H1 (cell line): ENCODE data around the gene GALNT9. TPM values are rescaled to one million over a fixed set of nuclear protein-coding genes. Genes with fewer than 3 reads are reported as not detected.

Experiments
- CTCF ChIA-PET: fragments of 300-600 bp; sonication (Branson Sonifier 250); formaldehyde crosslinking; loops from one replicate; lab custom pipeline; 2021; ENCODE audit not compliant: partially characterized antibody; lab: Charles Lee
- POLR2A ChIA-PET: fragments of 300-600 bp; sonication (Branson Sonifier 250); formaldehyde crosslinking; loops from one replicate; lab custom pipeline; 2021; ENCODE audit warnings: inconsistent platforms; ENCODE audit not compliant: partially characterized antibody; lab: Charles Lee
- DNase-seq, 2 experiments: peaks; one replicate each; pipeline versions ENCODE4 v3.0.0 to v3.0.0-alpha.2; 2010 to 2022; ENCODE audit warnings: low spot score in 2 of 2, low read depth in 1 of 2, mixed read lengths in 1 of 2
- FAIRE-seq: peaks from 2 replicates; lab custom pipeline; 2011; peaks lifted over from hg19 to GRCh38; lab: Jason Lieb, UNC
- H2AFZ ChIP-seq: 2 replicates; pipeline ENCODE4 v1.8.1; 2012; ENCODE audit warnings: low read length, inconsistent platforms
- H2AK5ac ChIP-seq: 2 replicates; pipeline ENCODE4 v1.6.1; 2013; ENCODE audit warnings: low read depth, low read length
- H2BK120ac ChIP-seq: replicated peaks from 2 replicates; pipeline ENCODE3; 2013; ENCODE audit warnings: low read depth, low read length, inconsistent platforms
- H2BK12ac ChIP-seq: 2 replicates; pipeline ENCODE4 v1.6.1; 2013; ENCODE audit warnings: low read depth, low read length
- H2BK15ac ChIP-seq: 2 replicates; pipeline ENCODE4 v1.6.1; 2013; ENCODE audit warnings: low read length
- H2BK20ac ChIP-seq: 2 replicates; pipeline ENCODE4 v1.6.1; 2013; ENCODE audit warnings: low read length
- H2BK5ac ChIP-seq: 2 replicates; pipeline ENCODE4 v1.6.1; 2013; ENCODE audit warnings: low read depth, low read length
- H3K14ac ChIP-seq: 2 replicates; pipeline ENCODE4 v1.6.1; 2013; ENCODE audit warnings: inconsistent platforms; ENCODE audit not compliant: insufficient read length
- H3K18ac ChIP-seq: 2 replicates; pipeline ENCODE4 v1.6.1; 2013; ENCODE audit warnings: low read length; ENCODE audit errors: extremely low read depth
- H3K23ac ChIP-seq: 2 replicates; pipeline ENCODE4 v1.6.1; 2013; ENCODE audit warnings: inconsistent platforms; ENCODE audit not compliant: insufficient read length
- H3K23me2 ChIP-seq: 2 replicates; pipeline ENCODE4 v1.6.1; 2013; ENCODE audit warnings: low read depth, low read length
- H3K27ac ChIP-seq: 2 replicates; pipeline ENCODE4 v1.6.1; 2011; ENCODE audit warnings: low read depth, low read length, inconsistent platforms
- H3K27me3 ChIP-seq, 4 experiments: replicated peaks in 1 of 4; 1 replicate in 1 of 4; 2 replicates in 3 of 4; pipeline versions ENCODE4 v1.6.1 to v1.8.1; 2011 to 2013; ENCODE audit warnings: low read length in 3 of 4, mild to moderate bottlenecking in 3 of 4, inconsistent platforms in 2 of 4, mixed read lengths in 2 of 4, moderate library complexity in 1 of 4; ENCODE audit not compliant: control insufficient read depth in 3 of 4, insufficient read depth in 3 of 4; ENCODE audit errors: extremely low read depth in 1 of 4
- H3K36me3 ChIP-seq, 4 experiments: 2 replicates each; pipeline versions ENCODE4 v1.6.1 to v1.8.1; 2011 to 2013; ENCODE audit warnings: mild to moderate bottlenecking in 4 of 4, low read length in 3 of 4, moderate library complexity in 2 of 4, control low read depth in 1 of 4, inconsistent platforms in 1 of 4; ENCODE audit not compliant: insufficient read depth in 4 of 4, control insufficient read depth in 2 of 4
- H3K4ac ChIP-seq: replicated peaks from 2 replicates; pipeline ENCODE3; 2013; ENCODE audit warnings: low read length, low read depth, mixed read lengths, inconsistent platforms; ENCODE audit not compliant: insufficient read length
- H3K4me1 ChIP-seq, 4 experiments: replicated peaks in 1 of 4; 1 replicate in 1 of 4; 2 replicates in 3 of 4; pipeline versions ENCODE4 v1.6.1 to v1.8.1; 2011 to 2013; ENCODE audit warnings: low read length in 3 of 4, inconsistent platforms in 2 of 4, mixed read lengths in 1 of 4; ENCODE audit not compliant: insufficient read depth in 4 of 4, control insufficient read depth in 3 of 4
- H3K4me2 ChIP-seq, 2 experiments: 2 replicates each; pipeline versions ENCODE4 v1.6.1 to v1.8.1; 2011 to 2013; ENCODE audit warnings: low read depth in 2 of 2, low read length in 2 of 2, control low read depth in 1 of 2, inconsistent platforms in 1 of 2, mild to moderate bottlenecking in 1 of 2; ENCODE audit not compliant: insufficient read depth in 1 of 2
- H3K4me3 ChIP-seq, 4 experiments: fragments of 200-600, 300-600 bp in 1 of 4; sonication (generic), shearing (Covaris generic), sonication (Bioruptor Twin) in 1 of 4; 2 replicates each; pipeline versions ENCODE4 v1.5.1 to v1.8.1; 2011 to 2016; ENCODE audit warnings: low read length in 4 of 4, low read depth in 3 of 4, control low read depth in 2 of 4, inconsistent platforms in 2 of 4, mild to moderate bottlenecking in 2 of 4, mixed read lengths in 1 of 4, moderate library complexity in 1 of 4; ENCODE audit not compliant: insufficient read depth in 2 of 4; ENCODE audit errors: extremely low read depth in 1 of 4
- H3K56ac ChIP-seq: replicated peaks from 2 replicates; pipeline ENCODE3; 2013; ENCODE audit warnings: low read depth, mild to moderate bottlenecking, mixed read lengths, low read length, inconsistent platforms; ENCODE audit not compliant: insufficient read length
- H3K79me1 ChIP-seq: 2 replicates; pipeline ENCODE4 v1.6.1; 2013; ENCODE audit warnings: low read depth, low read length, control low read depth
- H3K79me2 ChIP-seq, 2 experiments: 2 replicates each; pipeline versions ENCODE4 v1.6.1 to v1.8.1; 2012 to 2013; ENCODE audit warnings: low read length in 2 of 2, mild to moderate bottlenecking in 2 of 2, inconsistent platforms in 1 of 2; ENCODE audit not compliant: insufficient read depth in 2 of 2, control insufficient read depth in 1 of 2
- H3K9ac ChIP-seq, 4 experiments: replicated peaks in 1 of 4; 1 replicate in 1 of 4; 2 replicates in 3 of 4; pipeline versions ENCODE4 v1.6.1 to v1.8.1; 2011 to 2013; ENCODE audit warnings: low read depth in 3 of 4, low read length in 3 of 4, control low read depth in 2 of 4, mild to moderate bottlenecking in 2 of 4, moderate library complexity in 2 of 4, inconsistent platforms in 1 of 4; ENCODE audit errors: extremely low read depth in 1 of 4
- H3K9me3 ChIP-seq, 2 experiments: 2 replicates each; pipeline versions ENCODE4 v1.6.1 to v1.8.1; 2012 to 2013; ENCODE audit warnings: mild to moderate bottlenecking in 2 of 2, moderate library complexity in 2 of 2, control low read depth in 1 of 2, inconsistent platforms in 1 of 2, low read depth in 1 of 2, low read length in 1 of 2, mixed read lengths in 1 of 2; ENCODE audit not compliant: insufficient read depth in 2 of 2
- H4K20me1 ChIP-seq, 2 experiments: replicated peaks in 1 of 2; 2 replicates each; pipeline versions ENCODE3 to v1.8.1; 2011 to 2013; ENCODE audit warnings: inconsistent platforms in 2 of 2, low read length in 2 of 2, mild to moderate bottlenecking in 1 of 2; ENCODE audit not compliant: insufficient read depth in 2 of 2, control insufficient read depth in 1 of 2
- H4K5ac ChIP-seq: 2 replicates; pipeline ENCODE4 v1.6.1; 2013; ENCODE audit warnings: low read length, low read depth, mixed read lengths, inconsistent platforms; ENCODE audit not compliant: insufficient read length
- H4K8ac ChIP-seq: 2 replicates; pipeline ENCODE4 v1.8.0; 2013; ENCODE audit warnings: mild to moderate bottlenecking, moderate library complexity, low read length, inconsistent platforms; ENCODE audit not compliant: insufficient read depth; ENCODE audit errors: extremely low read depth
- H4K91ac ChIP-seq: replicated peaks from 2 replicates; pipeline ENCODE3; 2013; ENCODE audit warnings: low read length, mixed read lengths, inconsistent platforms; ENCODE audit not compliant: insufficient read length
- ASH2L ChIP-seq: fragments of 200-600, 300-600 bp; sonication (generic); IDR thresholded peaks from one replicate; pipeline ENCODE4 v1.7.1; 2017; ENCODE audit warnings: low read length
- BACH1 ChIP-seq: IDR thresholded peaks from 2 replicates; pipeline ENCODE4 v1.6.1; 2012; ENCODE audit warnings: low read length, improper control_type of control experiment
- CTBP2 ChIP-seq: IDR thresholded peaks from 2 replicates; pipeline ENCODE4 v1.7.0; 2011; ENCODE audit warnings: borderline replicate concordance, mild to moderate bottlenecking, moderate library complexity, mixed read lengths, low read length; ENCODE audit not compliant: insufficient read depth, insufficient read length
- EP300 ChIP-seq, 2 experiments: IDR thresholded peaks; 1 replicate in 1 of 2; 2 replicates in 1 of 2; pipeline ENCODE4 v1.6.1; 2011 to 2012; ENCODE audit warnings: low read depth in 2 of 2, low read length in 2 of 2, mild to moderate bottlenecking in 2 of 2, borderline replicate concordance in 1 of 2, inconsistent platforms in 1 of 2, moderate library complexity in 1 of 2
- EZH2 ChIP-seq: fragments of 200-600 bp; sonication (generic); IDR thresholded peaks from 2 replicates; pipeline ENCODE4 v1.7.1; 2012; ENCODE audit warnings: low read depth, mild to moderate bottlenecking, moderate library complexity, low read length, inconsistent platforms; ENCODE audit not compliant: severe bottlenecking
- GABPA ChIP-seq: IDR thresholded peaks from 2 replicates; pipeline ENCODE4 v1.6.1; 2011; ENCODE audit warnings: mild to moderate bottlenecking, low read length, moderate library complexity, borderline replicate concordance; ENCODE audit not compliant: insufficient read depth
- MAFK ChIP-seq: IDR thresholded peaks from 2 replicates; pipeline ENCODE4 v1.6.1; 2012; ENCODE audit warnings: low read depth, mild to moderate bottlenecking, improper control_type of control experiment, low read length
- NANOG ChIP-seq: IDR thresholded peaks from 2 replicates; pipeline ENCODE4 v1.6.1; 2011; ENCODE audit warnings: low read length, low read depth, mild to moderate bottlenecking, inconsistent platforms; ENCODE audit not compliant: insufficient read depth, poor library complexity, severe bottlenecking
- SIX5 ChIP-seq: IDR thresholded peaks from 2 replicates; pipeline ENCODE4 v1.6.1; 2011; ENCODE audit warnings: mild to moderate bottlenecking, low read depth, low read length
- SP2 ChIP-seq: IDR thresholded peaks from 2 replicates; pipeline ENCODE4 v1.6.1; 2012; ENCODE audit warnings: mild to moderate bottlenecking, low read length, inconsistent platforms
- TAF7 ChIP-seq: optimal IDR thresholded peaks from 2 replicates; pipeline ENCODE3; 2011; ENCODE audit warnings: low read depth, mild to moderate bottlenecking, inconsistent platforms, low read length, moderate library complexity, borderline replicate concordance
- TEAD4 ChIP-seq: IDR thresholded peaks from 2 replicates; pipeline ENCODE4 v1.6.1; 2012; ENCODE audit warnings: low read depth, low read length, inconsistent platforms, mixed read lengths
- WGBS, 2 experiments: shearing (Covaris generic) in 1 of 2; methylation state at CpG; one replicate each; pipeline versions ENCODE4 v1.1.6 to v1.1.7; 2013 to 2015; ENCODE audit warnings: low lambda C conversion rate in 2 of 2, mixed read lengths in 2 of 2, inconsistent platforms in 1 of 2, low coverage in 1 of 2, missing lambda C conversion rate in 1 of 2; ENCODE audit not compliant: insufficient replicate concordance in 2 of 2, insufficient coverage in 1 of 2, insufficient read length in 1 of 2; ENCODE audit errors: extremely low coverage in 1 of 2, missing lambda C conversion rate in 1 of 2; 5-methylcytosine and 5-hydroxymethylcytosine counted together
- polyA plus RNA-seq, 7 experiments: library from polyadenylated mRNA; depleted of rRNA in 3 of 7; stranded (reverse) in 5 of 7; unstranded in 2 of 7; fragments of >200 nt in 5 of 7; fragments of 200-250 nt in 2 of 7; gene quantifications; 1 replicate in 5 of 7; 2 replicates in 1 of 7; 4 replicates in 1 of 7; pipeline versions ENCODE4 v1.2.1 to v1.2.3, GENCODE V29; 2011 to 2013; ENCODE audit warnings: missing spikeins in 2 of 7, mixed read lengths in 2 of 7
- total RNA-seq: library from RNA; stranded (reverse); fragmentation: NEBNext Ultra II Directional; extraction: Animal tissue kit (Norgen Biotek cat#: 25700); gene quantifications from 2 replicates; pipeline ENCODE4 v1.2.1, GENCODE V29; 2021

GALNT9 gene
- total and polyA plus RNA-seq, 2 of the 8 experiments (the other 6 are each of a cell fraction or from before 2014, with no cell fraction given), result 2.0 to 3.6 TPM

GRCh38 chr12:132186857-132187620 is 142.3 kb downstream of the GALNT9 start:
- DNase-seq (no peak), FAIRE-seq (no peak)
- no peak overlapping the region for H2BK5ac ChIP-seq
- H3K23ac ChIP-seq, result no peak overlapping the region
- no peak overlapping the region for H4K8ac ChIP-seq
- H3K23me2 ChIP-seq, result peaks cover 7% of the 10 kb centered on the region; the same call in 1 of the 2 replicates
- no peak overlapping the region for H4K5ac ChIP-seq
- no peak overlapping the region for H2BK12ac ChIP-seq
- H3K27me3 ChIP-seq, result peaks cover 4 to 77% (median 48%) of the 10 kb centered on the region in 4 experiments
- H3K18ac ChIP-seq, result no peak overlapping the region
- H3K4me3 ChIP-seq, result no peak overlapping the region
- CTCF ChIA-PET, result interaction anchor here (0.8 to 1.1 kb wide), 2 partner anchors 9 to 187 kb away, joined by 3 read pairs; no protein-coding TSS in a partner anchor
- no peak overlapping the region for H2BK120ac ChIP-seq
- H3K9me3 ChIP-seq, result peaks cover 0 to 8% of the 10 kb centered on the region in 2 experiments; a peak in 1 of 4 replicates
- peaks cover 0 to 2% of the 10 kb centered on the region in 2 experiments for H4K20me1 ChIP-seq
- no peak overlapping the region for H3K9ac ChIP-seq
- H3K27ac ChIP-seq, result no peak overlapping the region
- no peak overlapping the region for H3K4me2 ChIP-seq
- no peaks in the 10 kb centered on the region for H3K79me1 ChIP-seq
- no peaks in the 10 kb centered on the region for H3K79me2 ChIP-seq
- no peak overlapping the region for H2BK20ac ChIP-seq
- no peak overlapping the region for H3K14ac ChIP-seq
- 89% methylated on average over 37 of the region's 39 CpGs; no CpG with 5 or more reads in 1 of the 2 experiments for WGBS, 2 experiments
- H2BK15ac ChIP-seq, result no peak overlapping the region
- no peak overlapping the region for H3K4ac ChIP-seq
- POLR2A ChIA-PET, result no interaction called here
- H3K36me3 ChIP-seq, result no peaks in the 10 kb centered on the region
- H2AFZ ChIP-seq, result no peak overlapping the region
- peaks cover 0 to 13% (median 8%) of the 10 kb centered on the region in 4 experiments; a peak in 5 of 7 replicates for H3K4me1 ChIP-seq
- no peak overlapping the region for H2AK5ac ChIP-seq
- no peak overlapping the region for H4K91ac ChIP-seq
- no peak overlapping the region for H3K56ac ChIP-seq
- TF ChIP-seq TEAD4 (no peak), BACH1 (no peak), CTBP2 (no peak), MAFK (no peak), EZH2 (no peak), SP2 (no peak), TAF7 (no peak), GABPA (no peak), ASH2L (no peak), NANOG (no peak), EP300 (IDR thresholded peaks at IDR 0.05; ENCODE audit: borderline replicate concordance in 1 of 2, low read depth in 2 of 2, low read length in 2 of 2) (no peak), SIX5 (no peak)
